A673 (cell line): ENCODE results near the gene OR10P1.

Source experiments
- EZH2 ChIP-seq: fragments of 200-600 bp; sonication (generic); IDR thresholded peaks from 2 replicates; pipeline ENCODE4 v1.6.1; 2017; ENCODE audit warnings: borderline replicate concordance, low read depth, mild to moderate bottlenecking, mixed read lengths, antibody characterized with exemption, low read length; ENCODE audit not compliant: poor library complexity, severe bottlenecking
- TF ChIP-seq, protein P1 (sequence below): fragments of 300-800, 200-600 bp; sonication (generic); conservative IDR thresholded peaks from 2 replicates; pipeline ENCODE4 v1.5.1; 2017; ENCODE audit warnings: low read depth, mild to moderate bottlenecking, antibody characterized with exemption, low read length, moderate library complexity, mixed read lengths

DNA sequence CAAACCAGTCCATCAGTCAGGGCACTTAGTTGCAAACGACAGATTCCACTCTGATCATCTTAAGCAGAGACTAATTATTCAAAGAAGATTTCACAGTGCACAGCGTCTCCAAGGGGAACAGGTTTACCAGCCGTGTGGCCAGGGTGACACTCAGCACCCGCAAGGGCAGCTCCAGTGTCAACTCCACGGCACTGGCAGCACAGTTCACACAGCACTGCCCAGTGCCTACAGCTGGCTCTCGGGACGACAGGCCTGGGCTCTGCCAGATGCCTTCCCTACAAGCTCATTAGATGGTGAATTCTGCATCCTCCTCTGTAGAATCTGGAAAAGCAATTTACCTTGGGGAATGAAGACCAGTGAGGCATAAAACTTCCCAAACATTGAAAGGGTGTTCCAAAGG is 4.9 kb downstream of the OR10P1 start:
- no peak for TF ChIP-seq EZH2
- TF ChIP-seq, protein P1, sequence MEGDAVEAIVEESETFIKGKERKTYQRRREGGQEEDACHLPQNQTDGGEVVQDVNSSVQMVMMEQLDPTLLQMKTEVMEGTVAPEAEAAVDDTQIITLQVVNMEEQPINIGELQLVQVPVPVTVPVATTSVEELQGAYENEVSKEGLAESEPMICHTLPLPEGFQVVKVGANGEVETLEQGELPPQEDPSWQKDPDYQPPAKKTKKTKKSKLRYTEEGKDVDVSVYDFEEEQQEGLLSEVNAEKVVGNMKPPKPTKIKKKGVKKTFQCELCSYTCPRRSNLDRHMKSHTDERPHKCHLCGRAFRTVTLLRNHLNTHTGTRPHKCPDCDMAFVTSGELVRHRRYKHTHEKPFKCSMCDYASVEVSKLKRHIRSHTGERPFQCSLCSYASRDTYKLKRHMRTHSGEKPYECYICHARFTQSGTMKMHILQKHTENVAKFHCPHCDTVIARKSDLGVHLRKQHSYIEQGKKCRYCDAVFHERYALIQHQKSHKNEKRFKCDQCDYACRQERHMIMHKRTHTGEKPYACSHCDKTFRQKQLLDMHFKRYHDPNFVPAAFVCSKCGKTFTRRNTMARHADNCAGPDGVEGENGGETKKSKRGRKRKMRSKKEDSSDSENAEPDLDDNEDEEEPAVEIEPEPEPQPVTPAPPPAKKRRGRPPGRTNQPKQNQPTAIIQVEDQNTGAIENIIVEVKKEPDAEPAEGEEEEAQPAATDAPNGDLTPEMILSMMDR: no peak
